ENCODE measurements around the gene MMP11. TPM values are rescaled to one million over a fixed set of nuclear protein-coding genes. Genes with fewer than 3 reads are reported as not detected.

Gene MMP11
- total and polyA plus RNA-seq, 2 of the 4 experiments (the other 2 are of a cell fraction): 2.2 to 6.0 TPM

GRCh38 chr22:23749841-23750301, 22.8 kb upstream of the MMP11 start:
- no peak overlapping the region for H2BK20ac ChIP-seq (ENCODE audit: low read depth, low read length)
- WGBS, 2 experiments (ENCODE audit: extremely low coverage in 2 of 2, insufficient read length in 1 of 2): 87% methylated on average over 11 of the region's 12 CpGs; no CpG with 5 or more reads in 1 of the 2 experiments
- H3K9me1 ChIP-seq (ENCODE audit: insufficient read depth, low read length): peaks cover 5% of the 10 kb centered on the region
- H4K8ac ChIP-seq (ENCODE audit: low read depth in 2 of 2, low read length in 2 of 2): no peak overlapping the region; a peak in 1 of 4 replicates
- no peak for DNase-seq
- ChIA-PET CTCF (interaction anchor here (1.1 kb wide), 1 partner anchor 22 kb away, joined by 8 read pairs; no protein-coding TSS in a partner anchor), POLR2A (ENCODE audit: unreplicated experiment) (no interaction called here)
- BruUV-seq (replicated peaks): no TSS peak
- H2AK9ac ChIP-seq (replicated peaks; ENCODE audit: low read depth, low read length, poor library complexity): peak overlapping the region; percentile 73
- H4K91ac ChIP-seq (ENCODE audit: insufficient read depth, low read depth, low read length): no peak overlapping the region
- H4K20me1 ChIP-seq (ENCODE audit: insufficient read depth, low read length): no peaks in the 10 kb centered on the region
- peak overlapping the region; percentile 74 for H2AFZ ChIP-seq (replicated peaks; ENCODE audit: low read length, poor library complexity)
- peak overlapping the region; percentile 99 for H3K4me2 ChIP-seq (ENCODE audit: low read depth, low read length)
- no peak overlapping the region; the same call in 1 of the 2 replicates for H2AK5ac ChIP-seq (ENCODE audit: low read depth, low read length)
- dilution Hi-C loops (cut with HindIII; ENCODE audit: low sequenced_read_pairs, unreplicated experiment) (no loop called here), intact Hi-C loops (cut with micrococcal nuclease) (no loop called here), in situ Hi-C loops (cut with MboI; ENCODE audit: low sequenced_read_pairs) (no loop called here)
- H3K4me1 ChIP-seq (ENCODE audit: control insufficient read depth, insufficient read depth, low read length): peaks cover 4% of the 10 kb centered on the region
- no peak overlapping the region for H2BK15ac ChIP-seq (ENCODE audit: low read depth, low read length)
- no peak overlapping the region for H2BK5ac ChIP-seq (ENCODE audit: low read depth, low read length, poor library complexity, severe bottlenecking)
- peak overlapping the region; percentile 85; the same call in 1 of the 2 replicates for H3K4me3 ChIP-seq (ENCODE audit: insufficient read depth, low read depth, low read length)
- TF ChIP-seq SMC3 (IDR thresholded peaks at IDR 0.05; ENCODE audit: low read depth, low read length): no peak
- no peaks in the 10 kb centered on the region for H3K27me3 ChIP-seq (ENCODE audit: control insufficient read depth, insufficient read depth, low read length)
- H3K56ac ChIP-seq (ENCODE audit: extremely low read depth, insufficient read depth, low read length): no peak overlapping the region
- H3K18ac ChIP-seq (ENCODE audit: low read depth, low read length): no peak overlapping the region
- H3K9ac ChIP-seq (ENCODE audit: low read depth, low read length): 0 out of 2 replicates have a peak overlapping the region, but pooled peaks have one; percentile 77
- no peaks in the 10 kb centered on the region for H3K9me3 ChIP-seq (ENCODE audit: control insufficient read depth, insufficient read depth, low read length)
- H2BK120ac ChIP-seq (ENCODE audit: low read depth, low read length): no peak overlapping the region
- H3K23ac ChIP-seq (ENCODE audit: low read depth, low read length): peak overlapping the region; percentile 48; the same call in 1 of the 2 replicates
- no peak overlapping the region for H4K5ac ChIP-seq (ENCODE audit: low read depth, low read length)
- no peak overlapping the region for H3K27ac ChIP-seq (ENCODE audit: insufficient read depth, low read length)
- ATAC-seq (ENCODE audit: low read depth): no peak
- H3K36me3 ChIP-seq (ENCODE audit: control insufficient read depth, insufficient read depth, low read length): peaks cover 3% of the 10 kb centered on the region
- H3K79me1 ChIP-seq (ENCODE audit: low read depth in 1 of 2, low read length in 2 of 2): peaks cover 12 to 31% of the 10 kb centered on the region in 2 experiments
- peak overlapping the region; percentile 15; the same call in 1 of the 2 replicates for H3K4ac ChIP-seq (ENCODE audit: low read depth, low read length)
- 0 out of 2 replicates have a peak overlapping the region, but pooled peaks have one; percentile 22 for H3K14ac ChIP-seq (replicated peaks; ENCODE audit: low read depth, low read length)

Measured in IMR-90 (cell line).